ACC112 (cell line): Measurements from ENCODE around the gene SAP130.

Experiments used
- H2AFZ ChIP-seq: fragments of 200-600 bp; sonication (generic); one replicate; pipeline ENCODE4 v1.6.0; 2017; ENCODE audit warnings: antibody characterized with exemption, low read length; ENCODE audit not compliant: unreplicated experiment
- H3K27ac ChIP-seq: fragments of 200-600 bp; sonication (generic); 2 replicates; pipeline ENCODE4 v1.5.1; 2014; ENCODE audit warnings: low read depth, mild to moderate bottlenecking, antibody characterized with exemption, low read length, moderate library complexity
- H3K27me3 ChIP-seq: fragments of 200-600 bp; sonication (generic); 2 replicates; pipeline ENCODE4 v1.6.1; 2014; ENCODE audit warnings: mild to moderate bottlenecking, antibody characterized with exemption, low read length, moderate library complexity, mixed read lengths; ENCODE audit not compliant: insufficient read depth
- H3K36me3 ChIP-seq: fragments of 200-600 bp; sonication (generic); 2 replicates; pipeline ENCODE4 v1.6.1; 2016; ENCODE audit warnings: mild to moderate bottlenecking, antibody characterized with exemption, low read length, moderate library complexity, mixed read lengths; ENCODE audit not compliant: insufficient read depth
- H3K4me1 ChIP-seq: fragments of 200-600 bp; sonication (generic); one replicate; pipeline ENCODE4 v1.6.1; 2016; ENCODE audit warnings: low read length, mixed read lengths; ENCODE audit not compliant: insufficient read depth, unreplicated experiment, control insufficient read depth
- H3K4me3 ChIP-seq: fragments of 200-600 bp; sonication (generic); 2 replicates; pipeline ENCODE4 v1.5.1; 2014; ENCODE audit warnings: mild to moderate bottlenecking, low read depth, low read length
- H3K79me2 ChIP-seq: fragments of 200-600 bp; sonication (generic); one replicate; pipeline ENCODE4 v1.6.0; 2016; ENCODE audit warnings: low read length; ENCODE audit not compliant: control insufficient read depth, unreplicated experiment, insufficient read depth

The SAP130 gene

DNA sequence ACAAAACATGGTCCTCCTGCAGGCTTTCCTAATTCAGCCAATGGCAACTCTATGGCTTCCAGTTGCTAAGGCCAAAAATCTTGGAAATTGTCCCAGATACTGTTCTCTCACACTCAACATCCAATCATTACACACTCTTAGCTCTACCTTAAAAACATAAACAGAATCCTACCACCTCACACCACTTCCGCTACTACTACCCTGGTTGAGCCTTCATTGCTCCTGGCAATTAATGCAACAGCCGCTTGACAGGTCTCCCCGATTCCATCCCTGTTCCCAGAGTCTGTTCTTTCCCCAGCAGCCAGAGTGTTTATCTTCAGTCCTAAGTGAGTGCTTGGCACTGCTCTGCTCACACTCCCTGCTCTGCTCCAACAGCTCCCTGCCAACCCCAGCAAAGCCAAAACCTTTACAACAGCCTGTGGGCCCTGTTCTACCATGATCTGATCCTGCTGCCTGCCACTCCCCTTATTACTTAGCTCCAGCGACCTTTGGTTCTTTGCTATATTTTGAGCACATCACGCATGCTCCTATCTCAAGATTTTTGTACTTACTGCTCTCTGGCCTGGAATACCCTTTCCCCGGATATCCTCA lies 74.6 kb downstream of the SAP130 start:
- Histone ChIP-seq H3K36me3 (peaks cover 23% of the 10 kb centered on the region), H3K4me1 (no peaks in the 10 kb centered on the region), H3K27ac (no peak overlapping the region), H2AFZ (no peak overlapping the region), H3K4me3 (no peak overlapping the region), H3K79me2 (no peaks in the 10 kb centered on the region), H3K27me3 (no peaks in the 10 kb centered on the region)

- Histone ChIP-seq H3K4me3 (no peak overlapping the region), H3K27me3 (no peaks in the 10 kb centered on the region), H3K79me2 (no peaks in the 10 kb centered on the region), H3K4me1 (no peaks in the 10 kb centered on the region), H2AFZ (no peak overlapping the region), H3K27ac (no peak overlapping the region), H3K36me3 (peaks cover 23% of the 10 kb centered on the region)
Measured at GRCh38 chr2:127951026-127951425, 76.8 kb downstream of the SAP130 start.

GRCh38 chr2:127950264-127950663 lies 77.6 kb downstream of the SAP130 start:
- no peaks in the 10 kb centered on the region for H3K27me3 ChIP-seq
- no peaks in the 10 kb centered on the region for H3K4me1 ChIP-seq
- H3K36me3 ChIP-seq: peaks cover 23% of the 10 kb centered on the region
- H2AFZ ChIP-seq: no peak overlapping the region
- no peaks in the 10 kb centered on the region for H3K79me2 ChIP-seq
- no peak overlapping the region for H3K4me3 ChIP-seq
- H3K27ac ChIP-seq: no peak overlapping the region

DNA sequence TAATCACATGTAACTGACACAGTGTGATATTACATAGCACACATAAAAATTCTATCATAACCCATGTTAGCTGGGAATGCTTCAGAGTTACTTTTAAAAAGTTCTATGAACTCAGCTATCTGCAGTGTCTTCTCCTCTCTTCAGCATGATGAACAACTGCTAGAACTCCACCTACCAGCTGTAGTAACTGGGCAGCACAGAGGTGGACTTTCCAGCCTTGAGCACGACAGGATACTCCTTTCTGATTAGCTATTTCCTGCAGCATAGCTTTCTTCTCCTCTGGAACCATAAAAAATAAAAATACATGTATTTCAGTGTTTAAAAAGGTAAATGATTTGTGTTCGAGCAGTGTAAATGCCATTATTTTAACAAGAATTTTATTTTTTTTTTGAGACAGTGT lies 82.6 kb downstream of the SAP130 start:
- Histone ChIP-seq H3K4me3 (no peak overlapping the region), H3K79me2 (no peaks in the 10 kb centered on the region), H3K27me3 (no peaks in the 10 kb centered on the region), H3K27ac (no peak overlapping the region), H3K36me3 (peaks cover 30% of the 10 kb centered on the region), H2AFZ (no peak overlapping the region), H3K4me1 (no peaks in the 10 kb centered on the region)

- no peaks in the 10 kb centered on the region for H3K79me2 ChIP-seq
- H2AFZ ChIP-seq: no peak overlapping the region
- no peak overlapping the region for H3K4me3 ChIP-seq
- H3K4me1 ChIP-seq: no peaks in the 10 kb centered on the region
- H3K36me3 ChIP-seq: peaks cover 19% of the 10 kb centered on the region; the same call in 1 of the 2 replicates
- H3K27me3 ChIP-seq: no peaks in the 10 kb centered on the region
- no peak overlapping the region for H3K27ac ChIP-seq
Measured at GRCh38 chr2:127943186-127943585, 84.7 kb downstream of the SAP130 start.

GRCh38 chr2:127942002-127942401 lies 85.9 kb downstream of the SAP130 start:
- Histone ChIP-seq H3K27ac (no peak overlapping the region), H3K36me3 (peaks cover 19% of the 10 kb centered on the region; the same call in 1 of the 2 replicates), H3K4me3 (no peak overlapping the region), H2AFZ (no peak overlapping the region), H3K79me2 (no peaks in the 10 kb centered on the region), H3K4me1 (no peaks in the 10 kb centered on the region), H3K27me3 (no peaks in the 10 kb centered on the region)

DNA sequence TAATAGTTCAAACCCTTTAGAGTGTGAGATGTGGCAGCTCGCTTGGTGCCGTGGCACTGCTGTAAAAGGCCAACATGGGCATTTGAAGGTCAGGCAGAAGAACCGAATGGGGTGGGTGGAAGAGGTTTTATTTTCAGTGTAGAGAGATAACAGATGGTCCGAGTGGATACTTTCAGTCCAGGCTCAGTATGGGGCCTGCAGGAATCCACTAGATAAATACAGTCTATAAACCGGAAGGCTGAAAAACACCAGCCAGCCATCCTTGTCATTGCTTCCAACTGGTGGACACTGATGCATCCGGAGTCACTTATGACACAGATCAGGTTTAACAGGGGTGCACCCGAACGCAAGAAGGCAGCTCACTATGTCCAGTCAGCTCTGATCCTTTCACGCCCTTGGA lies 86.4 kb downstream of the SAP130 start:
- Histone ChIP-seq H3K27me3 (no peaks in the 10 kb centered on the region), H3K36me3 (peaks cover 19% of the 10 kb centered on the region; the same call in 1 of the 2 replicates), H3K4me1 (no peaks in the 10 kb centered on the region), H3K79me2 (no peaks in the 10 kb centered on the region), H2AFZ (no peak overlapping the region), H3K27ac (no peak overlapping the region), H3K4me3 (no peak overlapping the region)

DNA sequence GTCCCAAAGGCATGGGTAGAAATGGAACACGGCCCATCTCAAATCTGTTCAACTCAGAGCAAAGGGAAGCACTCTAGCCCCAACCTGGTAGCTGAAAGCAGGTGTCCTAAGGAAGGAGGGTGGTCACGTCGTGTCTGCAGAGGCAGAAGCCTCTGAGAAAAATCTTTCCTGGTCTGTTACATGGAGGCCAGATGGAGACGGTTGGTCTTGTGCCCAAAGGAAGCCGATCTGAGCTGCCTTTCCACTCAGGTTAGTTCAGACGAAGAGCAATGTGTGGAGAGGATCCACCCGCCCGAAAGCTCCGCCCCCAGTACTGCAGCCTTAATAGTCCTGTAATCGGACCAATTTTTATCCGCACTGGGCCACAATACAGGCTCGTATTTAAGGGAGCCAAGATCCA lies 87.2 kb downstream of the SAP130 start:
- H3K27ac ChIP-seq: no peak overlapping the region
- no peak overlapping the region for H3K4me3 ChIP-seq
- peaks cover 19% of the 10 kb centered on the region; the same call in 1 of the 2 replicates for H3K36me3 ChIP-seq

DNA sequence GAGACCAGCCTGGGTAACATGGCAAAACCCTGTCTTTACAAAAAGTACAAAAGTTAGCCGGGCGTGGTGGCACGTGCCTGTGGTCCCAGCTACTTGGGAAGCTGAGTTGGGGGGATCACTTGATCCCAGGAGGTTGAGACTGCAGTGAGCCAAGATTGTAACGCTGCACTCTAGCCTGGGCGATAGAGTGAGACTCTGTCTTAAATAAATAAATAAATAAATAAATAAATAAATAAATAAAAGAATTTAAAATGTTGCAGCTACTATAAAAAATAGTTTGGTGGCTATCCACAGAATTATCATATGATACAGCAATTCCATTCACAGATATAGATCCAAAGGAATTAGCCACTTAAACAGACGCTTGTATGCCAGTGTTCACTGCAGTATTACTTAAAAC lies 92.5 kb downstream of the SAP130 start:
- no peaks in the 10 kb centered on the region for H3K36me3 ChIP-seq
- no peaks in the 10 kb centered on the region for H3K79me2 ChIP-seq
- H3K27ac ChIP-seq: no peak overlapping the region
- no peak overlapping the region for H2AFZ ChIP-seq
- H3K4me3 ChIP-seq: no peak overlapping the region
- peaks cover 5% of the 10 kb centered on the region for H3K4me1 ChIP-seq
- H3K27me3 ChIP-seq: no peaks in the 10 kb centered on the region

More for the DNA sequence above, 87.2 kb downstream of the SAP130 start:
- Histone ChIP-seq H3K79me2 (no peaks in the 10 kb centered on the region), H2AFZ (no peak overlapping the region), H3K27me3 (no peaks in the 10 kb centered on the region), H3K4me1 (no peaks in the 10 kb centered on the region)

DNA sequence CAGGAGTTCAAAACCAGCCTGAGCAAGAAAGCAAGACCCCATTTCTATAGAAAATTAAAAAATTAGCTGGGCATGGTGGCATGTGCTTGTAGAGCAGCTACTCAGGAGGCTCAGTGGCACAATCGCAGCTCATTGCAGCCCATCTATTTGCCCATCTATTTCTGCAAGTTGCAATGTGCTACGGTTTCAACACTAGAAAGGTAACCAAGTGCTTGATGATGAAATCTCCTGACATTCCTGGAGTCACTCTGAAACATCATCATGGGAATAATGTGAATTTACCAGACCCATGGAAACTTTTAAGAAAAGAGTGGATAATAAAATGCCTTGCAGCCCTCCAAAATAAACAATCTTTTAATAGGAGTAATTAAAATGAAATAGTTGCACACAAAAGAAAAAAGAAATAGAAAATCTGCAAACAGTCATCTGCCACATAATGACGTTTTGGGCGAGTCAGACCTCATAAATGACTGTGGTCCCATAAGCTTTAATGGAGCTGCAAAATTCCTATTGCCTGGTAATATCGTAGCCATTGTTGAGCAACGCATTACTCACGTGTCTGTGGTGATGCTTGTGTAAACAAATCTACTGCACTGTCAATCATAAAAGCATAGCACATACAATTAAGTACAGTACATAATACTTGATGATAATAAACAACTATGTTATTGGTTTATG lies 95.5 kb downstream of the SAP130 start:
- Histone ChIP-seq H2AFZ (no peak overlapping the region), H3K4me3 (no peak overlapping the region), H3K27me3 (no peaks in the 10 kb centered on the region), H3K27ac (no peak overlapping the region), H3K36me3 (no peaks in the 10 kb centered on the region), H3K79me2 (no peaks in the 10 kb centered on the region), H3K4me1 (peaks cover 5% of the 10 kb centered on the region)

GRCh38 chr2:127929449-127929848 lies 98.4 kb downstream of the SAP130 start:
- no peaks in the 10 kb centered on the region for H3K36me3 ChIP-seq
- no peak overlapping the region for H3K4me3 ChIP-seq
- H2AFZ ChIP-seq: no peak overlapping the region

More at GRCh38 chr2:127929449-127929848, 98.4 kb downstream of the SAP130 start:
- Histone ChIP-seq H3K79me2 (no peaks in the 10 kb centered on the region), H3K27me3 (no peaks in the 10 kb centered on the region), H3K4me1 (peaks cover 5% of the 10 kb centered on the region), H3K27ac (no peak overlapping the region)
